ENCODE measurements around the gene WDR81. TPM values are rescaled to one million over a fixed set of nuclear protein-coding genes. Genes with fewer than 3 reads are reported as not detected.
"Not testable (repeated sequence)": the region's sequence is repeated elsewhere in the genome, so short reads cannot be mapped to it uniquely, and the experiment has no call there.

The WDR81 gene
- total and polyA plus RNA-seq, 2 donors, result 11.8 to 37.7 TPM

GRCh38 chr17:1708791-1709346 is 15.6 kb upstream of the WDR81 start:
- H3K36me3 ChIP-seq (ENCODE audit: insufficient read depth); H3K27ac ChIP-seq (ENCODE audit: low read depth); DNase-seq (ENCODE audit: extremely low spot score); H3K4me3 ChIP-seq (ENCODE audit: low read depth, low read length); H3K4me1 ChIP-seq (ENCODE audit: insufficient read depth): not testable (repeated sequence)
- 93% methylated on average over 10 of the region's 10 CpGs for WGBS

- WGBS, result 7% methylated on average over 16 of the region's 16 CpGs
- no peak for DNase-seq (ENCODE audit: extremely low spot score)
- Histone ChIP-seq H3K36me3 (ENCODE audit: insufficient read depth) (no peaks in the 10 kb centered on the region), H3K4me3 (ENCODE audit: low read depth, low read length) (peak overlapping the region; percentile 88), H3K4me1 (ENCODE audit: insufficient read depth) (no peaks in the 10 kb centered on the region), H3K27ac (ENCODE audit: low read depth) (no peak overlapping the region)
Observed at GRCh38 chr17:1709403-1709951, 15.0 kb upstream of the WDR81 start.

- H3K36me3 ChIP-seq (ENCODE audit: insufficient read depth), result no peaks in the 10 kb centered on the region
- peak within 1 kb of the TSS; percentile 76 for H3K27ac ChIP-seq (ENCODE audit: low read depth)
- no peak for DNase-seq (ENCODE audit: extremely low spot score)
- no peaks in the 10 kb centered on the region for H3K4me1 ChIP-seq (ENCODE audit: insufficient read depth)
- H3K4me3 ChIP-seq (ENCODE audit: low read depth, low read length), result peak within 1 kb of the TSS; percentile 88
- WGBS, result 2% methylated on average over 83 of the region's 83 CpGs
Observed at GRCh38 chr17:1709971-1710806, 14.3 kb upstream of the WDR81 start, which contains the start of gene TLCD2. Gene TLCD2, minus strand, starts transcription at chr17:1710377. Its CDS starts 135 bp downstream, at chr17:1710242.

GRCh38 chr17:1710807-1711553 is 13.5 kb upstream of the WDR81 start:
- Histone ChIP-seq H3K27ac (ENCODE audit: low read depth) (peak overlapping the region; percentile 76), H3K4me3 (ENCODE audit: low read depth, low read length) (peak overlapping the region; percentile 88)

GRCh38 chr17:1711804-1712203 is 12.7 kb upstream of the WDR81 start:
- DNase-seq (ENCODE audit: extremely low spot score), result no peak
- Histone ChIP-seq H3K4me1 (ENCODE audit: insufficient read depth) (no peaks in the 10 kb centered on the region), H3K27ac (ENCODE audit: low read depth) (no peak overlapping the region), H3K36me3 (ENCODE audit: insufficient read depth) (no peaks in the 10 kb centered on the region), H3K4me3 (ENCODE audit: low read depth, low read length) (no peak overlapping the region)
- WGBS, result 73% methylated on average over 4 of the region's 4 CpGs

More at GRCh38 chr17:1710807-1711553, 13.5 kb upstream of the WDR81 start:
- 34% methylated on average over 14 of the region's 14 CpGs for WGBS
- no peaks in the 10 kb centered on the region for H3K36me3 ChIP-seq (ENCODE audit: insufficient read depth)
- no peak for DNase-seq (ENCODE audit: extremely low spot score)
- no peaks in the 10 kb centered on the region for H3K4me1 ChIP-seq (ENCODE audit: insufficient read depth)

- no peak overlapping the region for H3K27ac ChIP-seq (ENCODE audit: low read depth)
- WGBS, result 87% methylated on average over 8 of the region's 8 CpGs
- no peaks in the 10 kb centered on the region for H3K36me3 ChIP-seq (ENCODE audit: insufficient read depth)
- no peaks in the 10 kb centered on the region for H3K4me1 ChIP-seq (ENCODE audit: insufficient read depth)
- no peak overlapping the region for H3K4me3 ChIP-seq (ENCODE audit: low read depth, low read length)
- DNase-seq (ENCODE audit: extremely low spot score), result no peak
Observed at GRCh38 chr17:1712271-1712670, 12.2 kb upstream of the WDR81 start.

- no peak overlapping the region for H3K4me3 ChIP-seq (ENCODE audit: low read depth, low read length)
- no peaks in the 10 kb centered on the region for H3K36me3 ChIP-seq (ENCODE audit: insufficient read depth)
- H3K4me1 ChIP-seq (ENCODE audit: insufficient read depth), result no peaks in the 10 kb centered on the region
- H3K27ac ChIP-seq (ENCODE audit: low read depth), result no peak overlapping the region
- DNase-seq (ENCODE audit: extremely low spot score), result no peak
- WGBS, result 67% methylated on average over 10 of the region's 10 CpGs
Observed at GRCh38 chr17:1713160-1713877, 11.2 kb upstream of the WDR81 start.

- DNase-seq (ENCODE audit: extremely low spot score), result no peak
- no peaks in the 10 kb centered on the region for H3K4me1 ChIP-seq (ENCODE audit: insufficient read depth)
- H3K4me3 ChIP-seq (ENCODE audit: low read depth, low read length), result peak overlapping the region; percentile 31
- H3K36me3 ChIP-seq (ENCODE audit: insufficient read depth), result no peaks in the 10 kb centered on the region
- 13% methylated on average over 11 of the region's 11 CpGs for WGBS
- peak overlapping the region; percentile 90 for H3K27ac ChIP-seq (ENCODE audit: low read depth)
Observed at GRCh38 chr17:1713878-1714426, 10.6 kb upstream of the WDR81 start.

- Histone ChIP-seq H3K4me1 (ENCODE audit: insufficient read depth) (no peaks in the 10 kb centered on the region), H3K27ac (ENCODE audit: low read depth) (peak overlapping the region; percentile 90), H3K36me3 (ENCODE audit: insufficient read depth) (no peaks in the 10 kb centered on the region), H3K4me3 (ENCODE audit: low read depth, low read length) (peak overlapping the region; percentile 89)
- 6% methylated on average over 19 of the region's 19 CpGs for WGBS
- DNase-seq (ENCODE audit: extremely low spot score), result peak; percentile 90
Observed at GRCh38 chr17:1714427-1714979, 10.0 kb upstream of the WDR81 start.

- H3K4me3 ChIP-seq (ENCODE audit: low read depth, low read length), result peak overlapping the region; percentile 89
- WGBS, result 1% methylated on average over 32 of the region's 32 CpGs
- peak overlapping the region; percentile 88 for H3K27ac ChIP-seq (ENCODE audit: low read depth)
- H3K4me1 ChIP-seq (ENCODE audit: insufficient read depth), result no peaks in the 10 kb centered on the region
- H3K36me3 ChIP-seq (ENCODE audit: insufficient read depth), result no peaks in the 10 kb centered on the region
- no peak for DNase-seq (ENCODE audit: extremely low spot score)
Observed at GRCh38 chr17:1714980-1715802, 9.3 kb upstream of the WDR81 start.

GRCh38 chr17:1715803-1716075 is 8.8 kb upstream of the WDR81 start:
- Histone ChIP-seq H3K27ac (ENCODE audit: low read depth) (peak overlapping the region; percentile 88), H3K4me1 (ENCODE audit: insufficient read depth) (no peaks in the 10 kb centered on the region), H3K36me3 (ENCODE audit: insufficient read depth) (no peaks in the 10 kb centered on the region), H3K4me3 (ENCODE audit: low read depth, low read length) (peak overlapping the region; percentile 89)
- 0% methylated on average over 23 of the region's 23 CpGs for WGBS
- no peak for DNase-seq (ENCODE audit: extremely low spot score)

Measured in urinary bladder (tissue), 4 donors.